ENCODE measurements around the gene PSKH1. TPM values are rescaled to one million over a fixed set of nuclear protein-coding genes. Genes with fewer than 3 reads are reported as not detected.
A peak's percentile ranks its signal among the peaks of the same experiment; 100 is the strongest.

The PSKH1 gene
- total RNA-seq, 1 donor from 2014 or later = 21.6 TPM

DNA sequence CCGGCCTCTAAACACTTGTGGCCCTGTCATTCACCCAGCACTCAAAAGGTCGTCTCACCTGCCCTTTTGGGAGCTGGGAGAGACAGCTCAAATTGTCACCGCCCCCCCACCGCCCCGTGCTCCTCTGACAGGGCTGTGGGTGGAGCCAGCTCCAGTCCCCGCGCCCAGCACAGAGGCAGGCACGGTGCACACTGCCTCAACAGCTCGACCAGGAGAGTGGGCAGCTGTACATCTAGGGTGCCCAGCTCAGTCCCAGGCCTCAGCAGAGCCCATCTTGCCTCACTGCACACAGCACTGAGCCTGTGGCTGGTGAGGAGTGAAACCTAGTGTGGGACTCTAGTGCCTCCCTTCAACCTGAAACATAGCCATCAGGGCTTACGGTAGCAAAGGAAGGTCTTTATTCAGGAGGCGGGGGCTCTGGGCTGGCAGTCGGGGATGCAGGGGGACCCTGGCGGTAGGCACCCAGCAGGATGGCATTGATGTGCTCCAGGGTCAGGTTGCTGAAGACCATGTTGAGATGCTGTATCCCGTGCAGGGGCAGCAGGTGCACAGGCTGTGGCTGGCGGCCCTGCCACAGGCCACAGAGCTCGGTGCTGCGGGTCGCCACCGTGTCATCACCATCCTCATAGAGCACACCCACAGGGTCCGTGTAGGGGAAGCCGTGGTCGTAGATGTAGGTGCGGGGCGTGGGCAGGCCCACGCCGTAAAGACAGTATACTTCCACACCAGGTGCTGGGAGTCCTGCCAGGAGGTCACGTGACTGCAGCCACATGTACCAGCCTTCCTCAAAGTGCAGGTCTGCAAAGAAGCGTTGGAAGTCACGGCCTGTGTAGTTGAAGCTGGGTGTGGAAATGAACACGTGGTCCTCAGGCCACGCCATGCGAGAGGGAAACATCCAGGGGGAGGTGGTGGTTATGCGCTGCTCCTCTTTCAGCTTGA lies 46.7 kb downstream of the PSKH1 start:
- Histone ChIP-seq H3K27me3 (ENCODE audit: control insufficient read depth, insufficient read depth, low read length) (no peaks in the 10 kb centered on the region), H3K36me3 (ENCODE audit: control insufficient read depth, insufficient read depth, low read length) (no peaks in the 10 kb centered on the region), H3K4me3 (ENCODE audit: low read depth, low read length) (no peak overlapping the region)
- no peak for TF ChIP-seq CTCF (IDR thresholded peaks at IDR 0.05; ENCODE audit: insufficient read depth, low read length, poor library complexity, severe bottlenecking)
- DNase-seq (ENCODE audit: low read depth) = no peak

DNA sequence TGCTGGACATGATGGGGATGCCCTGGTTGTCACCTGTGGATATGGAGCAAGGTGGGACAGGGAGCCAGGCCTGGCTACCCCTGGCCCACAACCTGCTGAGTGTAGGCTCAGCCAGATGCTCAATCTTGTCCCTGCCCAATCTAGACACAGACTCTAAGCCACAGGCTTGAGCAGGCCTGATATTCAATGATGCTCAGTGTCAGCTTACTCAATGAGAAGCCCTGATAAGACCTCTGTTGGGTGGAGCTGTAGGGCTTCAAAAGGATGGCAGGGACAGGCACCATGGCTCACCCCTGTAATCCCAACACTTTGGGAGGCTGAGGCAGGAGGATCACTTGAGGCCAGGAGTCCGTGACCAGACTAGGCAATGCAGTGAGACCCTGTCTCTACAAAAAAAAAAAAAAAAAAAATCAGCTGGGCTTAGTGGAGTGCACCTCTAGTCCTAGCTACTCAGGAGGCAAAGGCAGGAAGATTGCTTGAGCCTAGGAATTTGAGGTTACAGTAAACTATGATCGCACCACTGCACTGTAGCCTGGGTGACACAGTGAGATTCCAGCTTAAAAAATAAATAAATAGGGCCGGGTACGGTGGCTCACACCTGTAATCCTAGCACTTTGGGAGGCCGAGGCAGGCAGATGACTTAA lies 47.5 kb downstream of the PSKH1 start:
- no peak overlapping the region for H3K4me3 ChIP-seq (ENCODE audit: low read depth, low read length)
- no peaks in the 10 kb centered on the region for H3K36me3 ChIP-seq (ENCODE audit: control insufficient read depth, insufficient read depth, low read length)
- no peak for DNase-seq (ENCODE audit: low read depth)
- TF ChIP-seq CTCF (IDR thresholded peaks at IDR 0.05; ENCODE audit: insufficient read depth, low read length, poor library complexity, severe bottlenecking) = no peak
- no peaks in the 10 kb centered on the region for H3K27me3 ChIP-seq (ENCODE audit: control insufficient read depth, insufficient read depth, low read length)

DNA sequence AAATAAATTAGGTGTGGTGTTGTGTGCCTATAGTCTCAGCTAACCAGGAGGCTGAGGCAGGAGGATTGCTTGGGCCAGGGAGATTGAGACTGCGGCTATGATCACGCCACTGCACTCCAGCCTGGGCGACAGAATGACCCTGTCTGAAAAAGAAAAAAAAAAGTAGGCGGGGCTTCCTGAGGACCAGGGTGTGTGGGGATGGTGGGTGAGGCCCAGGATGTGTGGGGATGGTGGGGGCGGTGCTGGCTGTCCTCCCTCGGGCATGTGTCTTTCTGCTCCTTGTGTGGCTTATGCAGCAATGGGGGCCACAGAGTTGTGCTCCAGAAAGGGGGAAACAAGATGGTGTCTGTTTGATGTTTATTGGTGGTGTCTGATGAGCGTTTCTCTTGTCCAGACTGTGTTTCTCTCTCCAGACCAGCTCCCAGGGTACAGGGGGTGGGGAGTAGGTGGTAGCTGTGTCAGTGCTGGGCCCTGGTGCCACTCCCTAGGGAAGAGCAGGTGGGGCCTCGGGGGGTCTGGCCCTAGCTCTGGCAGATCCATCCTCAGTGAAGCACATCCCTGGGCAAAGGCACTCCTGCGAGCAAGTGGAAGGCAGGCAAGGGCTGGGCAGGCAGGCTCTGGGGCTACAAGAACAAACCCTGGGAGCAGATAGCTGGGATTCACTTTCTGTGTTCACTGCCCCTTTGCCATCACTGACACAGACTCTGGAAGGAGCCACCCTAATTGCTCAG lies 48.6 kb downstream of the PSKH1 start:
- no peak for TF ChIP-seq CTCF (IDR thresholded peaks at IDR 0.05; ENCODE audit: insufficient read depth, low read length, poor library complexity, severe bottlenecking)
- Histone ChIP-seq H3K4me3 (ENCODE audit: low read depth, low read length) (no peak overlapping the region), H3K36me3 (ENCODE audit: control insufficient read depth, insufficient read depth, low read length) (peaks cover 1% of the 10 kb centered on the region), H3K27me3 (ENCODE audit: control insufficient read depth, insufficient read depth, low read length) (no peaks in the 10 kb centered on the region)
- DNase-seq (ENCODE audit: low read depth) = no peak

GRCh38 chr16:67942200-67942509 lies 49.1 kb downstream of the PSKH1 start:
- peaks cover 1% of the 10 kb centered on the region for H3K36me3 ChIP-seq (ENCODE audit: control insufficient read depth, insufficient read depth, low read length)
- peak; percentile 70 for TF ChIP-seq CTCF (IDR thresholded peaks at IDR 0.05; ENCODE audit: insufficient read depth, low read length, poor library complexity, severe bottlenecking)
- H3K27me3 ChIP-seq (ENCODE audit: control insufficient read depth, insufficient read depth, low read length) = no peaks in the 10 kb centered on the region
- no peak overlapping the region for H3K4me3 ChIP-seq (ENCODE audit: low read depth, low read length)
- DNase-seq (ENCODE audit: low read depth) = no peak

- Histone ChIP-seq H3K4me3 (ENCODE audit: low read depth, low read length) (no peak overlapping the region), H3K36me3 (ENCODE audit: control insufficient read depth, insufficient read depth, low read length) (peaks cover 1% of the 10 kb centered on the region), H3K27me3 (ENCODE audit: control insufficient read depth, insufficient read depth, low read length) (no peaks in the 10 kb centered on the region)
- DNase-seq (ENCODE audit: low read depth) = no peak
- TF ChIP-seq CTCF (IDR thresholded peaks at IDR 0.05; ENCODE audit: insufficient read depth, low read length, poor library complexity, severe bottlenecking) = no peak
These were observed 49.6 kb downstream of the PSKH1 start for GRCh38 chr16:67942510-67943255.
